ENCODE data around the gene TBCK.

The TBCK gene

DNA sequence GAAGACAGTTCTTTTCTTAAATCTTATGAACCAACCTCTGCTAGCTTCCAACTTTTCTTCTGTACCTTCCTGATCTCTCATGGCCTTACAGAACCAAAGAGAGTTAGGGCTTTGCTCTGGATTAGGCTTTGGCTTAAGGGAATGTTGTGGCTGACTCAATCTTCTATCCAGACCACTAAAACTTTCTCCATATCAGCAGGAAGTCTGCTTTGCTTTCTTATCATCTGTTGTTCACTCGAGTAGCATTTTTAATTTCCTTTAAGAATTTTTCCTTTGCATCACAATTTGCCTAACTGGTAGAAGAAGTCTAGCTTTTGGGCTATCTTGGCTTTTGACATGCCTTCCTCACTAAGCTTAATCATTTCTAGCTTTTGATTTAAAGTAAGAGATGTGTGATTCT, 167.0 kb downstream of the TBCK start:
- TF ChIP-seq, protein P1, sequence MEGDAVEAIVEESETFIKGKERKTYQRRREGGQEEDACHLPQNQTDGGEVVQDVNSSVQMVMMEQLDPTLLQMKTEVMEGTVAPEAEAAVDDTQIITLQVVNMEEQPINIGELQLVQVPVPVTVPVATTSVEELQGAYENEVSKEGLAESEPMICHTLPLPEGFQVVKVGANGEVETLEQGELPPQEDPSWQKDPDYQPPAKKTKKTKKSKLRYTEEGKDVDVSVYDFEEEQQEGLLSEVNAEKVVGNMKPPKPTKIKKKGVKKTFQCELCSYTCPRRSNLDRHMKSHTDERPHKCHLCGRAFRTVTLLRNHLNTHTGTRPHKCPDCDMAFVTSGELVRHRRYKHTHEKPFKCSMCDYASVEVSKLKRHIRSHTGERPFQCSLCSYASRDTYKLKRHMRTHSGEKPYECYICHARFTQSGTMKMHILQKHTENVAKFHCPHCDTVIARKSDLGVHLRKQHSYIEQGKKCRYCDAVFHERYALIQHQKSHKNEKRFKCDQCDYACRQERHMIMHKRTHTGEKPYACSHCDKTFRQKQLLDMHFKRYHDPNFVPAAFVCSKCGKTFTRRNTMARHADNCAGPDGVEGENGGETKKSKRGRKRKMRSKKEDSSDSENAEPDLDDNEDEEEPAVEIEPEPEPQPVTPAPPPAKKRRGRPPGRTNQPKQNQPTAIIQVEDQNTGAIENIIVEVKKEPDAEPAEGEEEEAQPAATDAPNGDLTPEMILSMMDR (IDR thresholded peaks at IDR 0.05), result no peak
- peaks cover 0 to 12% of the 10 kb centered on the region in 2 experiments for H3K4me1 ChIP-seq (ENCODE audit: control insufficient read depth in 1 of 2, insufficient read depth in 1 of 2, low read depth in 1 of 2, low read length in 1 of 2)
- no peak overlapping the region for H3K4me3 ChIP-seq (ENCODE audit: low read depth in 1 of 2, low read length in 1 of 2)
- no peaks in the 10 kb centered on the region for H3K36me3 ChIP-seq
- no peaks in the 10 kb centered on the region for H3K27me3 ChIP-seq
- H3K9me3 ChIP-seq, result no peaks in the 10 kb centered on the region
- no peak overlapping the region for H3K27ac ChIP-seq

DNA sequence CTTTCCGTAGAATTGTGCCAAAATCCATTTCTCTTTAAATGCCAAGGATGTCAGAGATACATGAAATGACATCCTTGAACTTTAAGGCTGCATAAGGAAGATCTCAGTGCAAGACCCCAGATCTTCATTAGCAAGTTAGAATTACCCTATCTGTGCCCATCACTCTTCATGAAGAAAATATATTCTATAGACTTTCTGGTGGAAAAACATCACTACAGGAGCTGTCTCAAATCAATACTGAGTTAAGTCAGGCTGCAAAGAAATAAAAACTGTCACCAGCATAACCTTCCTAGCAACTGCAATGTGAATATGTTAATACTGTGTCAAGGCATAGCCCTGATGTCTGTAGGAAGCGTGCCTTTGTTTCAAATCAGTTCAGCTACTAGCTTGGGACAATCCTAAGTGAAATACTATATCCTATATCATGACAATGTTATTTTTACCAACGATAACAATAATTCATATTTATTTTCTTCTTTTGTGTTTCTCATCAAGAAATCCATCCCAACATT, 173.3 kb downstream of the TBCK start:
- H3K27me3 ChIP-seq, result no peaks in the 10 kb centered on the region
- H3K27ac ChIP-seq, result no peak overlapping the region
- H3K9me3 ChIP-seq, result no peaks in the 10 kb centered on the region
- H3K4me1 ChIP-seq (ENCODE audit: control insufficient read depth in 1 of 2, insufficient read depth in 1 of 2, low read depth in 1 of 2, low read length in 1 of 2), result no peaks in the 10 kb centered on the region
- no peaks in the 10 kb centered on the region for H3K36me3 ChIP-seq
- TF ChIP-seq, protein P1 (IDR thresholded peaks at IDR 0.05), result no peak
- H3K4me3 ChIP-seq (ENCODE audit: low read depth in 1 of 2, low read length in 1 of 2), result no peak overlapping the region

DNA sequence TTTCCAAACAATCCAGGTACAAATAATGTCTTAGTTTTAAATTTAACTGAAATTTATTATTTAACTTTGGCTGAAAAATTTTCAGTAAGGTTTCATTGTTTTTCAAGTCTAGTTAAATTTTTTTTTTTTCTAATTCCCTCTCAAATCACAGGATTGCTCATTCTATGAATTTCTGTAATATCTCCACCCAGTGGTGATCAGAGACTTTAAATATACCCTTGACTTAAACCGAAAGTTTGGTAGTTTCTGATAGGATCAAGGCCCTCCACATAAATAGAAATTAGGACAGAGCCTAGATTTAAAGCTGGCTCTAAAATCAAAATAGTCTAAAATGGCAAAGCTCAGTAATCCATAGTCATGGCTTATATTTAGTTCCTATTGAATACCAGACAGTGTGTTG, 175.4 kb downstream of the TBCK start:
- Histone ChIP-seq H3K27me3 (no peaks in the 10 kb centered on the region), H3K9me3 (no peaks in the 10 kb centered on the region), H3K4me3 (ENCODE audit: low read depth in 1 of 2, low read length in 1 of 2) (no peak overlapping the region), H3K36me3 (no peaks in the 10 kb centered on the region), H3K4me1 (ENCODE audit: control insufficient read depth in 1 of 2, insufficient read depth in 1 of 2, low read depth in 1 of 2, low read length in 1 of 2) (no peaks in the 10 kb centered on the region), H3K27ac (no peak overlapping the region)
- TF ChIP-seq, protein P1 (IDR thresholded peaks at IDR 0.05), result no peak

DNA sequence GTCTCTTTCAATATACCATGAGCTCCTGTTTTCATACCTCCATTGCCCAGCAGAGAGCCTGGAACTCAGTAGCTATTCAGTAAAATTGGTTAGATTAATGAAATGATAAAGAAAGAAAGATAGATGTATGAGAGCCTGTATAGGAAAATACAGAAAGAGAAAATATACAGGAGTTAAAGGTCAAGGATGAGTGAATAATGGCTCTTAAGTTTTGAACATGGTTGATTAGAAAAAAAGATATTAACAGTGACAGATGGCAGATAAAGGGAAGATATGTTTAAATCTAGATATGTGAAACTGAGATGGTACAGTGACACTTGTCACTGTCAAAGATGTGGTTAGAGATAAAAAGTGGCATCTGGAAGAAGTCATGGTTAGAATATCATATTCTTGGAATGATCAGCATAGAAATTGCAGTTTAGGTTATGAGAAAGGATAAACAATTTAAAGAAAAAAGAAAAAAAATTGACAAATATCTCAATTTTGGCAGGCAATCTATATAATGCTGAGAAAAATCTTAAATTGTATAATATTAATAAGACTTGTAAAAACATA, 179.2 kb downstream of the TBCK start:
- no peaks in the 10 kb centered on the region for H3K36me3 ChIP-seq
- no peaks in the 10 kb centered on the region for H3K27me3 ChIP-seq
- no peak overlapping the region for H3K27ac ChIP-seq
- no peaks in the 10 kb centered on the region for H3K4me1 ChIP-seq (ENCODE audit: control insufficient read depth in 1 of 2, insufficient read depth in 1 of 2, low read depth in 1 of 2, low read length in 1 of 2)
- no peaks in the 10 kb centered on the region for H3K9me3 ChIP-seq
- TF ChIP-seq, protein P1 (IDR thresholded peaks at IDR 0.05), result no peak
- no peak overlapping the region for H3K4me3 ChIP-seq (ENCODE audit: low read depth in 1 of 2, low read length in 1 of 2)

DNA sequence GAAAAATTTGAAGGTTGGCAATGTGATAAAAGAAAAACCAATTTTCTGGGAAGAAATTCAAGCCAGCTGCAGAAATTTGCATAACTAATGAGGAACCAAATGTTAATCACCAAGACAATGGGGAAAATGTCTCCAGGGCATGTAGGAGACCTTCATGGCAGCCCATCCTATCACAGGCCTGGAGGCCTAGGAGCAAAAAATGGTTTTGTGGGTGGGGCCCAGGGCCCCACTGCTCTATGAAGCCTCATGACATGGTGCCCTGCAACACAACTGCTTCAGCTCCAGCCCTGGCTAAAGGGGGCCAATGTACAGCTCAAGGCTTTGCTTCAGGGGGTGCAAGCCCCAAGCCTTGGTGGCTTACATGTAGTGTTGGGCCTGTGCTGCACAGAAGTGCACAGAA, 184.0 kb downstream of the TBCK start:
- Histone ChIP-seq H3K27me3 (no peaks in the 10 kb centered on the region), H3K4me3 (ENCODE audit: low read depth in 1 of 2, low read length in 1 of 2) (no peak overlapping the region), H3K27ac (no peak overlapping the region), H3K4me1 (ENCODE audit: control insufficient read depth in 1 of 2, insufficient read depth in 1 of 2, low read depth in 1 of 2, low read length in 1 of 2) (no peaks in the 10 kb centered on the region), H3K9me3 (no peaks in the 10 kb centered on the region), H3K36me3 (no peaks in the 10 kb centered on the region)
- TF ChIP-seq, protein P1 (IDR thresholded peaks at IDR 0.05), result no peak
